Measurements from ENCODE around the gene THRAP3.

THRAP3 gene

DNA sequence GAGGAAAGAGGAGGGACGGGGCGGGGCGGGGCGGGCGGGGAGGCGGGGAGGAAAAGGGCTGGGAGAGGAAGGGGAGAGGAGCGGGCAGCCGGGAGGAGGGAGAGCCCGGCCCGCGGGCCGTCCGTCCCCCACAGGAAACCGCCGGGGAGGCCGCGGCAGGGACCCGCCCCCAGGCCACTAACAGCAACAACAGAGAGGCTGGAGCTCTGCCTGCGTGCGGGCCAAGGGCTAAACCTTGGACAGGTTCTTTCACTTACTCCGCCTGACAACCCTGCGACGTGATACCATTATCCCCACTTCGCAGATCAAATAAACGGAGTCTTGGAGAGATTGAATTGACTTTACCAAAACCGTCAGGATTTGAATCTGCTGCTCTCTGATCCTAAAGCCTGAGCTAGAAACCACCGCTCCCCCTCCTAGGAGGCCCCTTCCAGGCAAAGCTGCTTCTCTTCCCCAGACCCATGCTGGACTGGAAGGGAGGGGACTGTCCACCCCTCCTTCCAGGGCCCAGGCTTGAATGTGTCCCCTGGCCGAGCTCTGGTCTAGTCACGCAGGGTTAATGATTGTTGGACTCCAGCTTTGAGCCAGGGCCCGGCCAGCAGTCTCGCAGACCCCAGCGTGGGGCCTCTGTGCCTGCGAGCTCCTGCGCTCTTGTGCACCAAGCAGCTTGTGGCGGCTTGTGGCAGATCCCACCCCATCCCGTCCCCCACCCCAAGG, 99.6 kb downstream of the THRAP3 start, which contains the start of gene EVA1B:
Gene EVA1B, minus strand, starts transcription at position 10 of the 717 bp plus-strand sequence. CDS start 608 bp downstream, outside the sequence.
- DNase-seq: peak in 2 of 3 experiments; percentile 15 to 29
- Mint-ChIP-seq H3K27me3 (no peaks in the 10 kb centered on the region), H3K27ac (peak within 1 kb of the TSS; percentile 41 to 79), H3K36me3 (ENCODE audit: insufficient read depth) (peaks cover 16% of the 10 kb centered on the region), H3K4me3 (peak within 1 kb of the TSS; percentile 81 to 82), H3K4me1 (ENCODE audit: low read depth in 2 of 2) (peaks cover 21 to 23% of the 10 kb centered on the region in 2 donors), H3K9me3 (no peaks in the 10 kb centered on the region)
- ATAC-seq (replicated peaks): peak; percentile 52

DNA sequence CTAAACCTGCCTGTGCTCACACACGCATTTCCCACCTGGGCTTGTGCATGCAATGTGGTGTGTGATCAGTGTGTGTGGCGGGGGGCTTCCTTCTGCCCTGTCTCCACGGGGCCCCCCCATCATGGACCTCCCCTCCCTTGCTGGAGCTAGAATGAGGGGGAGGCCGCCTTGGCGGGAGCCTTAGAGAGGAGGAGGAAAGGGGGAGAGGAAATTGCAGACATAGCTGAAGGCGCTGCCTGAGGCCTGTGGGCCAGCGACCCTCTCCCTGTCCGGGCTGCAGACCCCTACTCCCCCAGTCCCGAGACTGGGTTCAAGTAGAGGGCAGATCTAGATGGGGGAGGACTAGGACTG, 100.1 kb downstream of the THRAP3 start:
- Mint-ChIP-seq H3K9me3 (no peaks in the 10 kb centered on the region), H3K27me3 (no peaks in the 10 kb centered on the region), H3K4me3 (peak overlapping the region; percentile 81 to 82), H3K4me1 (ENCODE audit: low read depth in 2 of 2) (peaks cover 21 to 23% of the 10 kb centered on the region in 2 donors), H3K36me3 (ENCODE audit: insufficient read depth) (peaks cover 16% of the 10 kb centered on the region), H3K27ac (peak overlapping the region in 1 of 2 donors; percentile 79)
- DNase-seq: no peak
- ATAC-seq (replicated peaks): no peak

DNA sequence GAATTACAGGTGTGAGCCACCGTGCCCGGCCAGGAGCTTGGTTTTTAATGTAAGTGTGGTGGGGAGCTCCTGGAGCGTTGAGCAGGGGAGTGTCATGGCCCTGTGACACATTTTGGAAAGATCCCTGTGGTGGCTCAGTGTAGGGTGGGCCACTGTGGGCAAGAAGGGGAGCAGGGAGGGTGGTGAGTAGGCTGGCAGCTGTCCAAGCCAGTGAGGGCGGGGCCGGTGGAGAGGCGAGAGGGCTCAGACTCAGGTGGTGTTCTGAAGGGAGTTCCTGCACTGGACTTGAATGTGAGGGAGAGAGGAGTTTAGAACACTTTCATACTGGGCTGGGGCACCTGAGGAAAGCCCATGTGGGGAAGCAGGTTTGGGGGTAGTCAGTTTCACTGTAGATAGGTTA, 102.3 kb downstream of the THRAP3 start:
- DNase-seq (no peak), ATAC-seq (replicated peaks) (no peak)
- H3K36me3 Mint-ChIP-seq (ENCODE audit: insufficient read depth): peaks cover 10% of the 10 kb centered on the region
- H3K4me1 Mint-ChIP-seq (ENCODE audit: low read depth in 2 of 2): peaks cover 15 to 22% of the 10 kb centered on the region in 2 donors
- no peaks in the 10 kb centered on the region for H3K9me3 Mint-ChIP-seq
- peak overlapping the region in 1 of 2 donors; percentile 75 for H3K27ac Mint-ChIP-seq
- H3K27me3 Mint-ChIP-seq: no peaks in the 10 kb centered on the region
- no peak overlapping the region for H3K4me3 Mint-ChIP-seq

DNA sequence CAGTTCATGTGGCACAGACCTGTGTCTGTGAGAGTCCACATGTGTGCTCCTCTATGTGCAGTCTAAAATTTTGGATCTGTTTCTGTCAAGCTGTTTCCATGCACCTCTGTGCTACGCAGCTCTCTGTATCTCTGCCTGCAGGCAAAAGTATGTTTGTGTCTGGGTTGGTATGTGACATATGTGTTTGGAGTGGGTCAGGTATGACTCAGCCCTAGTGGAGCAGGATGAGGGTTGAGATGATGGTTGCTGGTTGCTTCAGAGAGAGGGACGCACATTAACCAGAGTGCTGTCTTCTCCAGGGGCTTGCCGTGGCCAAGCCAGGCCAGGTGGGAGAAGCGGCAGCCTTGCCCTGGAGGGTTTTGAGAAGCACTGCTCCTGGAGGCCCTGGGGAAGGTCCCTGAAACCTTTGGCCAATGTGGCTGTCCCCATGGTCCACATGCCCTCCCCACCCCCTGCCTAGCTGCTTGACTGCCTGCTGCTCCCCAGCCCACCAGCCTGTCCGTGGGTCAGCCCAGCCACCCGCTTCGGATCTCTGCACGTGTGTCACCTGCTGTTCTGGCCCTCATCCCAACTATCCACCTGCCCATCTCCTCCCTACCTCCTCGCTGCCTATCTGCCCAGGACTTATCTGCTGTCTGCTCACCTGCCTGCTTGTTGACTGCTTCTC, 103.3 kb downstream of the THRAP3 start:
- Mint-ChIP-seq H3K4me3 (no peak overlapping the region), H3K27me3 (no peaks in the 10 kb centered on the region), H3K9me3 (no peaks in the 10 kb centered on the region), H3K36me3 (ENCODE audit: insufficient read depth) (peaks cover 7% of the 10 kb centered on the region), H3K4me1 (ENCODE audit: low read depth in 2 of 2) (peaks cover 12 to 19% of the 10 kb centered on the region in 2 donors), H3K27ac (peak overlapping the region in 1 of 2 donors; percentile 29)
- ATAC-seq (replicated peaks) (no peak), DNase-seq (no peak)

DNA sequence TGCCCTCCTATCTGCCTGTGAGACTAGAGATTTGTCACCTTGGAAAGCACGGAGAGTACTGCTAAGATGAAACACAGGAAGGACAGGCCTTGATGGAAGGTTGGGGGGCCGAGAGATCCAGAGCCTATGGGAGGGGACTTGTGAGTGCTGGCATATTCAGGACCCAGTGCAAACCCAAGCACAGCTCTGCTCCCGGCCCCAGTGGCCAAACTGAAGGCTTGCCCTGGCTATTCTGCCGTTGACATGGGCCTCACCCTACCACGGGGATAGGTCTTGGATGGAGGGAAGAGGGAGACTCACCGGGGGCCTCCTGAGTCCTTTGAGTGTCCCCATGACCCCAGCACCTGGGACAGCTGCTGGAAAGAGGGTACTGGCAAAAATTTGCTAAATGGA, 103.8 kb downstream of the THRAP3 start:
- no peak overlapping the region for H3K4me3 Mint-ChIP-seq

DNA sequence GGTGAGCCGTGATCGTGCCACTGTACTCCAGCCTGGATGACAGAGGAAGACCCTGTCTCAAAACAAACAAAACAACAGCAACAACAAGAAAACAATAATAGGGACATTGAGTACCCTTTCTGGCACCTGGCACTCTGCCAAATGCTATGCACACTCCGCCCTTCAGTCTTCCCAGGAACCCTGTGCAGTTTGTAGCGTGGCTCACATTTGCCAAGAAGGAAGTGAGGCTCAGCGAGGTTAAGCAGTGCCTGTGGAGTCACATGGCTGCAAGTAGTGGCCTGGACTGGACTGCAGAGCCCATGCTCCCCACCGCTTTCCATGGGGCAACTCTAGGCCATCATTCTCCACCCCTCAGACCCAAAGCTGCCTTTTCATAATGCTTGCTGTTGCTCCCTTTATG, 104.5 kb downstream of the THRAP3 start:
- ATAC-seq (replicated peaks) (no peak), DNase-seq (no peak)
- Mint-ChIP-seq H3K36me3 (ENCODE audit: insufficient read depth) (peaks cover 3% of the 10 kb centered on the region), H3K27ac (no peak overlapping the region), H3K4me3 (no peak overlapping the region), H3K9me3 (no peaks in the 10 kb centered on the region), H3K4me1 (ENCODE audit: low read depth in 2 of 2) (peaks cover 12 to 19% of the 10 kb centered on the region in 2 donors), H3K27me3 (no peaks in the 10 kb centered on the region)

More for the DNA sequence above, 103.8 kb downstream of the THRAP3 start:
- DNase-seq: no peak
- peaks cover 12 to 19% of the 10 kb centered on the region in 2 donors for H3K4me1 Mint-ChIP-seq (ENCODE audit: low read depth in 2 of 2)
- H3K27me3 Mint-ChIP-seq: no peaks in the 10 kb centered on the region
- H3K9me3 Mint-ChIP-seq: no peaks in the 10 kb centered on the region
- no peak for ATAC-seq (replicated peaks)
- peaks cover 3% of the 10 kb centered on the region for H3K36me3 Mint-ChIP-seq (ENCODE audit: insufficient read depth)
- H3K27ac Mint-ChIP-seq: peak overlapping the region in 1 of 2 donors; percentile 29

DNA sequence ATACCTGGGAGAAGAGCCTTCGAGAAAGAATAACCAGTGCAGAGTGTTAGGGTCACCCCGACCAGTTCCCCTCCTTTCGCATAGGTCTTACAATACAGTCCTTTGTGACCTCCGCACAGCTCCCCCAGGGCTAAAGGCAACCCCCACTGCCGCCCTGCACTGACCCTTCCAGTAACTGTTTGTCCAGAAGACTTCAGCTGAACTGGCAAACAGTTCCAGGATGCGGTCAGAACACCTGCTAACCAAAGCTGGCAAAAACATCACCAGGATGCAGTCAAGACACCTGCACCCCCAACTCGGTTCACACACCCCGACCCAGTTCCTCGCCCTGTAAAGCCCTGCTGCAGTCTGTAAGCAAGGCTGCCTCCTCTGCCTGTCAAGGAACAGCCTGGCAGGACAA, 105.6 kb downstream of the THRAP3 start:
- DNase-seq: no peak
- Mint-ChIP-seq H3K36me3 (ENCODE audit: insufficient read depth) (peaks cover 3% of the 10 kb centered on the region), H3K27ac (no peak overlapping the region), H3K4me3 (no peak overlapping the region), H3K9me3 (no peaks in the 10 kb centered on the region), H3K4me1 (ENCODE audit: low read depth in 2 of 2) (peaks cover 5 to 10% of the 10 kb centered on the region in 2 donors), H3K27me3 (no peaks in the 10 kb centered on the region)
- peak; percentile 51 for ATAC-seq (replicated peaks)

DNA sequence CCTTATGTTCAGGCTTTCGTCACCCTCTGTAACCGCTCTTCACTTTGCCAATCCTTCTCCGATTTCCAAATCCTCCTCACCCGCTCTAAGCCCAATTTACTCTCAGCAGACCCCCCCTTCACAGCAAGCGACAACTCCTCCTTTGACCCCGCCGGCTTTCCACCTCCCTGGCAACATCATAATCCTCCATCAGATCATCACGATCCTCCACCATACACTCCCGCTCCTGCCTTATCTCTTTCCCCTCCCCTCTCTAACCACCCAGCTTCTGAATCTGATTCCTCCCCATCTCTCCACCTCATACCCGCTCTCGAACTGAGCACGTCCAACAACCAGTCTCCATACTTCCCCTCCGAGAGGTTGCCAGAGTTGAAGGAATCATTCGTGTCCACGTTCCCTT, 106.7 kb downstream of the THRAP3 start:
- Mint-ChIP-seq H3K4me3 (no peak overlapping the region), H3K27ac (no peak overlapping the region)
- DNase-seq: no peak

DNA sequence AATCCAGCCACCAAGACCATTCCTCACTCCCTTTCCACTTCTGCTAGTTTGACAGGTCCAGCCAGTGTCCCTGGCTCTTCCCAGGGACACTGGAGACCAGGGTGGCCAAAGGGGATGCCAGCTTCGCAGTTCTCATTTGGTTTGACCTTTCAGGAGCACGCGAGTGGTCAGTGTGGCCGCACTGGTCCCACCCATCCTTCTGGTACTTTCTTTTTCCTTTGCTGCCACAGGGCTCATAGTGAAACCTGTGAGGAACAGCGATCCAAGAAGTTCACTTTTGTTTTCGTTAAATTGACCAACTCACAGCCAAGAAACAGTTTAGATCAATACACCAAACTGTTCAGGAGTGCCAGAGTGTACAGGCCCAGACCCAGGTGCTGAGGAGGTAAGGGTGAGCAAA, 113.6 kb downstream of the THRAP3 start:
- no peaks in the 10 kb centered on the region for H3K27me3 Mint-ChIP-seq
- H3K36me3 Mint-ChIP-seq (ENCODE audit: insufficient read depth): peaks cover 3% of the 10 kb centered on the region
- no peak for ATAC-seq (replicated peaks)
- DNase-seq: no peak
- no peak overlapping the region for H3K4me3 Mint-ChIP-seq
- peak overlapping the region in 1 of 2 donors; percentile 11 for H3K27ac Mint-ChIP-seq
- peaks cover 3 to 4% of the 10 kb centered on the region in 2 donors for H3K4me1 Mint-ChIP-seq (ENCODE audit: low read depth in 2 of 2)
- H3K9me3 Mint-ChIP-seq: no peaks in the 10 kb centered on the region

More for the DNA sequence above, 106.7 kb downstream of the THRAP3 start:
- peaks cover 3% of the 10 kb centered on the region for H3K36me3 Mint-ChIP-seq (ENCODE audit: insufficient read depth)
- H3K27me3 Mint-ChIP-seq: no peaks in the 10 kb centered on the region
- ATAC-seq (replicated peaks): no peak
- peaks cover 5 to 10% of the 10 kb centered on the region in 2 donors for H3K4me1 Mint-ChIP-seq (ENCODE audit: low read depth in 2 of 2)
- H3K9me3 Mint-ChIP-seq: no peaks in the 10 kb centered on the region

DNA sequence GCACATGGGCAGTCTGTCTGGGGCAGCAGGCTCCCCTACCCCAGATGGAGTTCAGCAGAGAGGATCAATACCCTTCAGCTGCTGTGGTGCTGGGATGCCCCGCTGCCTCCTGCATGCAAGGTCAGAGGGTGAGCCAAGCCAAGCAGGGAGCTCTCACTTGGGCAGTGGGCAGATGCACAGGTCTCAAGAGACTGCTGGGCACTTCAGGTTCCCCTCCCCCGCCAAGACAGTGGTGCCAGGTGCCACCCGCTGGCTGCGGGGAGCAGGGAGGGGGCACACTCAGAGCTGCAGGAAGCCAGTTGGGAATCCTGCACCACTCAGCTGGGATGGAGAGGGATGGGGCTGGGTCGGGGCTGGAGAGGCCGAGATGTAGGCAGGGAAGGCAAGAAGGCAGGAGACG, 115.0 kb downstream of the THRAP3 start:
- no peak for DNase-seq
- ATAC-seq (replicated peaks): no peak
- Mint-ChIP-seq H3K27me3 (no peaks in the 10 kb centered on the region), H3K9me3 (no peaks in the 10 kb centered on the region), H3K36me3 (ENCODE audit: insufficient read depth) (peaks cover 3% of the 10 kb centered on the region), H3K4me1 (ENCODE audit: low read depth in 2 of 2) (peaks cover 3 to 4% of the 10 kb centered on the region in 2 donors), H3K27ac (no peak overlapping the region), H3K4me3 (no peak overlapping the region)

DNA sequence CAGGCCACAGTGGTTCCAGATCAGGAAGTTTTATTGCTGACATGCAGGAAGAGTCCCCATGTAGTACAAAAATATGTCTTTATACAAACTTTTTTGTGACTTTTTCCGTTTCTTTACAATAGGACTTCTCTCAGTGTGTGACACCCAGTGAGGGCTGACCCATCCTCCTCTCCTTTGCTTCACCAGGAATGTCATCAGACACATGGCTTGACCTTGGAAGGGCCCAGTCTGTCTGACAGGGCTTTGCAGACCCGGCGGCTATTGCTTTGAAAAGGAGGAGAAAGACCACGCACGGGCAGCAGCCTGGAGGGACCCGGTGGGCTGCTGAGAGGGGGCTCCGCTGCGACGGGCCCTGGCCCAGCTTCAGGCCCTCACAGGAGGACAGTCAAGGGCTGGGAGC, 115.4 kb downstream of the THRAP3 start:
- H3K27ac Mint-ChIP-seq: no peak overlapping the region
- DNase-seq: no peak

DNA sequence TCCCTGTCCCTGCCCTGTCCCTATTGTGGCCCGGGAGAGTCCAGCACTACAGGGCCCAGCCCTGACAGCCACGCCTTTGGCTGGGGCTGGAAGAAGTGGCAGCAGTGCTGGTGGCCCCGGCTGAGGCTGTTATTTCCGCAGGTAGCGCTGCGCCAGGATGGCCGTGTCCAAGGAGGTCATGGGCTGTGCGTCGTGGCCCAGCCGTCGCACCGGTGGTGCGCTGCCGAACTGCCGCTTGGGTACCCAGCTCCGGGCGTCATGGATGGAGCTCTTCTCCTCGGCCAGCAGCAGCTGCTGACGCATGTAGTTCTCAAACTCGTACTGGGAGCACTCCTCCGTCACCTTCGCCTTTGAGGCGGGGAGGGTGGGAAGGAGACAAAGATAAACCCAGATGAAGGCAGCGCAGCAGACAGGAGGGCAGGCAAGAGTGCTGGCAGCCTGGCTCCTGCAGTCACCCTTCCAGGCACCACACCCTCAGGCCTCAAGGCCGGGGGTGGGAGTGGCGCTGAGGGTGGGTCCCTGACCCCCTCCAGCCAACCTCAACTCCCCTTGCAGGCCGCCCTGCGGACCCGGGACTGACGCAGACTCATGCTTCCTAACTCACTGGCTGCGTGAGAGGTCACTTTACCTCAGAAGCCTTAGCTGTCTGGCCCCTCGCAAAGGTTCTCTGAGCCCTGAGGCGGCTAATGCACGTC, 117.5 kb downstream of the THRAP3 start:
- DNase-seq (no peak), ATAC-seq (replicated peaks) (no peak)
- H3K27me3 Mint-ChIP-seq: no peaks in the 10 kb centered on the region
- peaks cover 10% of the 10 kb centered on the region for H3K36me3 Mint-ChIP-seq (ENCODE audit: insufficient read depth)
- H3K4me3 Mint-ChIP-seq: no peak overlapping the region
- no peaks in the 10 kb centered on the region for H3K9me3 Mint-ChIP-seq
- H3K4me1 Mint-ChIP-seq (ENCODE audit: low read depth in 2 of 2): peaks cover 4 to 5% of the 10 kb centered on the region in 2 donors
- H3K27ac Mint-ChIP-seq: no peak overlapping the region

More for the DNA sequence above, 115.4 kb downstream of the THRAP3 start:
- no peaks in the 10 kb centered on the region for H3K9me3 Mint-ChIP-seq
- no peak for ATAC-seq (replicated peaks)
- no peaks in the 10 kb centered on the region for H3K27me3 Mint-ChIP-seq
- no peak overlapping the region for H3K4me3 Mint-ChIP-seq
- peaks cover 3% of the 10 kb centered on the region for H3K36me3 Mint-ChIP-seq (ENCODE audit: insufficient read depth)
- H3K4me1 Mint-ChIP-seq (ENCODE audit: low read depth in 2 of 2): peaks cover 3 to 4% of the 10 kb centered on the region in 2 donors

DNA sequence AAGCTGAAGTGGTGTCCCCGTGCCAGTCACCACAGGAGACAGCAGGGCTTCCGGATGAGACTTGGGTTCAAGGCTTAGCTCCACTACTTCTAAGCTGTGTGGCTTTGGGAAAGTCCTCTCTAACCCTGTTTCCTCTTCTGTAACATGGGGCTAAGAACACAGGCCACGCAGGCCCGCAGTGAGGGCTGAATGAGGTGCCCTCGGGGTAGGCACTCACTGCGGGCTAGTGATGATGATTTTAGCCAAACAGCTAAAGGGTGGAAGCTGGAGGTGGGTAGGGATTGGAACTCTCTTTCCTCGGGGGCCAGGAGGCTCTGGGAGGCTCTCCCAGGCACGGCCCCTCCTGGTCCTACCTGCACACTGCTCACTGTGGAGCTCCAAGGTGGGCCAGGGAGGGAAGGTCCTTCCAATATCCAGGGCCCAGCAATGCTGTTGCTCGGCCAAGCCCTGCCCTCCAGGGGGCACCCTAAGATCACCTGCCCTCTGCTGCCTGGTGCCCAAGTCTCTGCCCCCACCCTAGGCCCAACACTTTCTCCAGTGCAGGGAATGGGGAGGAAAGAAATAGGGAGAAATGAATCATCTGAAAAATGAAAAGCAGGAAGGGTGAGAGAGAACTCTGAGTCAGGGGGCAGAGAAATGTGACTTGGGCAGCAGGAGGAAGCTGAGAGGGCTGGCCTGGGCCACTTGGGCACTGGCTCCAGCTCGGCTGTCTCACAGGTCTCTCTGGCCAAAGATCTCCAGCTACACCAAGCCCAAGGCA, 118.4 kb downstream of the THRAP3 start:
- Mint-ChIP-seq H3K36me3 (ENCODE audit: insufficient read depth) (peaks cover 18% of the 10 kb centered on the region), H3K4me1 (ENCODE audit: low read depth in 2 of 2) (peaks cover 4 to 5% of the 10 kb centered on the region in 2 donors), H3K27me3 (no peaks in the 10 kb centered on the region), H3K9me3 (no peaks in the 10 kb centered on the region), H3K4me3 (no peak overlapping the region), H3K27ac (no peak overlapping the region)
- peak; percentile 45 to 49 (median 46) for DNase-seq
- ATAC-seq (replicated peaks): peak; percentile 87

Measured in effector memory CD8-positive, alpha-beta T cell (primary cell).